GM12872 (cell line): ENCODE data around the gene KRT80.

Experiments used
- TF ChIP-seq, protein P1 (sequence below): IDR thresholded peaks from 3 replicates; pipeline ENCODE4 v1.5.1; 2011; ENCODE audit warnings: low read depth, mild to moderate bottlenecking, low read length, moderate library complexity; ENCODE audit not compliant: insufficient read depth

KRT80 gene

DNA sequence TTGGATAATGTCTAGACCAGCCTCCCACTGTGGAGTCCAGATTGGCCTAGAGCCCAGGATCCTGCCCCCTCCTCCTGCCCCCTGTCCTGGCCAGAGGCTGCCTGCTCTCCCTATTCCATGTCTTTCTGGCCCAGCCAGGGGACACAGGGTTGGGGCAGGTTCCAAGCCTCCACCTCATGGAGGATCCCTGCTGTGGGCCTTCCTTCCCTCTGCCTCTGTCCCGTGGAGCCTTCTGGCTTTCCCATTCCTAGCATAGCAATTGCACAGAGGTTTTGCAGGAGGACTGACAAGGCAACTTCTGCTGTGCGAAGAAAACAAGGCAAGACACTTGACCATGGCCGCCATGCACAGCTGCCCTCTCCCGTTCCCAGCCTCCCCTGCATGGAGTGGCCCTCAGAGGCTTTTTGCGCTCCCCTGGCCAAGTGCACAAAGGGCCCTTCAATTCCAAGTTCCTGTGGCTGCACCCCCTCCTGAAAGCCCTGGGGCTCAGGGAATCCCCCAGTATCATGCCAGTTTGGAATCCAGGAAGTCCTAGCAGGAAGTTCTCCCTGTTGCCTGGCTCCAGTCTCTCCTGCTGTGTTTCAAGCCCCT is 42.1 kb downstream of the KRT80 start:
- TF ChIP-seq, protein P1, sequence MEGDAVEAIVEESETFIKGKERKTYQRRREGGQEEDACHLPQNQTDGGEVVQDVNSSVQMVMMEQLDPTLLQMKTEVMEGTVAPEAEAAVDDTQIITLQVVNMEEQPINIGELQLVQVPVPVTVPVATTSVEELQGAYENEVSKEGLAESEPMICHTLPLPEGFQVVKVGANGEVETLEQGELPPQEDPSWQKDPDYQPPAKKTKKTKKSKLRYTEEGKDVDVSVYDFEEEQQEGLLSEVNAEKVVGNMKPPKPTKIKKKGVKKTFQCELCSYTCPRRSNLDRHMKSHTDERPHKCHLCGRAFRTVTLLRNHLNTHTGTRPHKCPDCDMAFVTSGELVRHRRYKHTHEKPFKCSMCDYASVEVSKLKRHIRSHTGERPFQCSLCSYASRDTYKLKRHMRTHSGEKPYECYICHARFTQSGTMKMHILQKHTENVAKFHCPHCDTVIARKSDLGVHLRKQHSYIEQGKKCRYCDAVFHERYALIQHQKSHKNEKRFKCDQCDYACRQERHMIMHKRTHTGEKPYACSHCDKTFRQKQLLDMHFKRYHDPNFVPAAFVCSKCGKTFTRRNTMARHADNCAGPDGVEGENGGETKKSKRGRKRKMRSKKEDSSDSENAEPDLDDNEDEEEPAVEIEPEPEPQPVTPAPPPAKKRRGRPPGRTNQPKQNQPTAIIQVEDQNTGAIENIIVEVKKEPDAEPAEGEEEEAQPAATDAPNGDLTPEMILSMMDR = no peak

DNA sequence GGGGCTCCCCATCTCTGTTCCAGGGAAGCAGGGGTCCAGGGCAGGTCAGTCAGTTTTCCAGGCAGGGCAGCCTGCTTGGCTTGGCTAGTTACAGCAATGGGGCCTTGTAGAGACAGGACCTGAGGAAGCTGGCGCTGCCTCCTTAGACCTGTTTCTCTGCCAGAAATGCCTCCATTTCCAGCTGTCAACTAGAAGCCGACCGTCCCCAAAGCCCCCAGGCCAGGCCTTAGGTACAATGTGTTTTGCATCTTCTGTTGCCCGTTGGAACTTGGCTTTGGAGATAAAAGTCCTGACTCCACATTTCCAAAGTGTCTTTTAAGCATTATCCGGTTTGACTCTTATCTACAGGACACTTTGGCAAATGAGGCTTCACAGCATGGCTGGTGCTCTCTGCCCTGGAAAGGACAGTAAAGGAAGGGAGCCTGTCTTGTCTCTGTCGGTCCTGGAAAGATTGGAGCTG is 42.6 kb downstream of the KRT80 start:
- TF ChIP-seq, protein P1 = no peak

DNA sequence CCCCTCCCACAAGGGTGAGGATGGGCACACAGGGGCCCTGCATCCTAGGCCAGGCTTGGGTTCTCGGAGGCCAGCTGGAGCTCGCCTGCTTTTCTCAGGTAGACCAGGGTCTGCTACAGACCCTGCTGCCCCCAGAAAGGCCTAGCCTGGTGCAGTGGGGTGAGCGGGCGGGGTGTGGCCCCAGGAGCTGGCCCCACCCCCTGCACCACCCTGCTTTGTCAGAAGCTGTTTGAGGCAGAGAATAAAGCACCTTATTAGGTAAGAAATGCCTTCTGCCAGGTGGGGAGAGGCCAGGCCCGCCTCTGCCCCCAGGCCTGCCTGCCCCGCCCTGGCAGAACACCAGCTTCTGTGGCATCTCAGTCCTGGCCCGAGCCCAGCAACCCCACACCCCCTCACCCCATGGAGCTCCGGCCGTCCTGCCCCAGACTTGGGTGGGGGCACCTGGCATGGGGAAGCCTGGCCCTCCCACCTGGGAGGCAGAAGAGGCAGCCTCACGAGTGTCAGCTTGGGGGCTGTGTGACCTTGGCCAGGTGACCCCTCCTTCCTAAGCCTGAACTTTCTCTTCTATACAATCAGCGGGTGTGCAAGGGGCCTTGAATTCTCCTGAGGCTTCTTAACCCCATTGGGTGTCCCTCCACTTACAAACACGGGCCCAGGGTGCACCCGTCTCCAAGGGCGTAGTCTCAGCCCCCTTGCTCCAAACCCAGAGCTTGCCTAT is 43.2 kb downstream of the KRT80 start:
- TF ChIP-seq, protein P1 = no peak

DNA sequence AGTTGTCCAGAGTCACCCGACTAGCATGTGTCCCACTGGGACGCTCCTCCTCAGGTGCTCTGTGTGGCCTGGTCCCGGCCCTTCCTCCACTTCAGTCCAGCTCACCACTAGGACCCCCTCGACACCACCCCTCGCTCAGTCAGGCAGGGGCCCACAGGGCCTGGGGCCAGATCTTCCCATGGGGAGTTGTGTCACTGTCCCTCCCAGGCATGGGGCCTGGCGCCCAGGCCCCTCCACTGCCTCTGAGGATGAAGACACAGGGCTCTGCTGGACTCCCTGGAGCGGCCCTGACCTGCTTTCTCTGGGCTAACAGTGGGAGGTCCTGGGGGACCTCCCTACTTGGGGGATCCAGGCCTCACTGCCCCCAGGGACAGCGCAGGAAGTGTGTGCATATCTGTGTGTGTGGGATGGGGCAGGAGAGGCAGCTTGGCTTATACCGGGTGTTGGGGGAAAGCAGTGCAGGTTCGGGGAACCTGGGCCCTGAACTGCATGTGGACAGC is 43.8 kb downstream of the KRT80 start:
- TF ChIP-seq, protein P1 = no peak

DNA sequence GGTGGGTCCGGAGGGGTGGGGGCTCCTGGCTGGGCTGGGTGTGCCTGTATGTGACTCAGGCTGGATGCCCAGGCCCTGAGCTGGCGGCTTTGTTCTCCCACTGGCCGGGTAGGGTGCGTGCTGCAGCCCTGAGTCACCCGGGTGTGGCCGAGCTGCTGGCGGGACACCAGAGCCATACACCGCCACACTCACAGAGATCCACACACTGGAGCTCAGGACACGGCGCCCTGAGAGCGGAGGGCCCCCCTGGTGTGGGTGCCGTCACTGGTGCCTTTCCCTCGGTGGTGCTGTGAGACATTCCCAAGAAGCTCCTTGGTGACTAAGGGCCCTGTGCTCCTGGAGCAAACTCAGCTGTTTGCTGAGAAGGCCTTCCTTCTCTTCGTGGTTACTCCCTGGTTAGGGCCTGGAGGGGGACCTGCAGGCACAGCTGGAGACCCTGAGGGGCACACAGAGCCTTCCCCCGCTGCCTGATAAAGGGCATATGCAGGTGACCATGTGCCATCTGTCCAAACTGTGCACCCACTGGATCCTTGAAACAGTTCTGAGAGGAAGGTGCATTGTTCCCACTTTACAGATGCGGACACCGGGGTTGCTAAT is 44.3 kb downstream of the KRT80 start:
- TF ChIP-seq, protein P1 = no peak

DNA sequence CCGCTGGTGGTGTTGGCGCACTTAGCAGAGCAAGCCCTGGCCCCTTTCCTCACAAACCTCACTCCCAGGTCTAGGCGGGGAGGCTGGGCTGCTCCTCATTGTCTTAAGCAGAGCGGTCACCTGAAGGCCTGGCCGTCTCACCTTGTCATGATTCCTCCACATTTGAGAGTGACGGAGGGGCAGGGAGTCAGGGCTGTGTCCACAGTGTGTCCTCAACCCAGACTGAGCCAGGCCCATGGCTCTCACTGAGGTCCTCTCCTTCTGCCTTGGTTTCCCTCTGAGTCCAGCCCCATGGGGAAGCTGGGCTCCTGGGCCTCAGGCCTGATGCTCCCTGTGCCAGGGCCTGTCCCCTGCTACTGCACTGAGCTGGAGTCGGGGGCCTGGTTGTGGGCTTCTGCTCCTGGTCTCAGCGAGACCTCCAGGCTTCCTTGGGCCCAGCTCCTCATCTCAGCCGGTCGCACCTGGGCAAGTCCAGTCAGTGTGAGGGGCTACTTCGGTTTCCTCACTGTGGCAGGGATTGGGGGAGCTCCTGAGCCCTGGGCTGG is 44.9 kb downstream of the KRT80 start:
- TF ChIP-seq, protein P1 = no peak

DNA sequence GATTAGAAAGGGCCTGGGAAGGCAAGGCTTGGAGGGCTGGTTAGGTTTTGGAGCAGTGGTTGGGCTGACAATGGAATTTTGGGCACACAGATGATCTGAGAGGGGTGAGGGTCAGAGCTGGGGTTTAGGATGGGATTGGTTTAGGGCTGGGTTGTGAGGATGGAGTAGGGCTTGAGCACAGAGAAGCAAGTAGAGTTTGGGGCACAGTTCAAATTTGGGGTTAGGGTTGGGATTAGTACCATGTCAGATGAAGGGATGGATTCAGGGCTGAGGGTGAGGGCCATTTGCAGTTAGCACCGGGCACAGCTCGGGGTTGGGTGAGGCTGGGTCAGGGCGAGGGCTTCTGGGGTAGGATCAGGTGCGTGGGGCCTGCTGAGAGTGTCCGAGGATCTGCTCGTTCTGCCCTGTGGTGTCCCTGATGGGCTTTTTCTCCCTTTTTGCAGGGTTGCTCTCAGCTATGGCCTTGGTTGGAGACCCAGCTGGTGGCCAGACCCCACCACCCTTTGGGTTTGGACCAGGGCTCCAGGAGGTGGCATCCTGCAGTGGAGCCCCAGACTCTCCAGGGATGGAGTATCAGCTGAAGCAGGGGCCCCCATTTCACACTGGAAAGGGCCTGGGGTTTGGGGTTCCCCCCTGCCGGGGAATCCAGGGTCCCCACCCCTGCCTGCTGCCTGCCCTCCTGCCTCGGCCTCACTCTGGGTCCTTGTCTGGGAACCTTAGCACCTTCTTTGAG is 45.6 kb downstream of the KRT80 start:
- TF ChIP-seq, protein P1 = no peak
